Epithelial cell of proximal tubule (primary cell): ENCODE measurements around the gene SEMG1. TPM values are rescaled to one million over a fixed set of nuclear protein-coding genes. Genes with fewer than 3 reads are reported as not detected.
A peak's percentile ranks its signal among the peaks of the same experiment; 100 is the strongest.

ENCODE experiments used
- DNase-seq: peaks from one replicate; pipeline ENCODE4 v3.0.0-alpha.2; 2011; ENCODE audit warnings: low read depth
- H3K4me3 ChIP-seq: 2 replicates; pipeline ENCODE4 v1.5.1; 2011; ENCODE audit warnings: low read depth, mild to moderate bottlenecking, low read length
- total RNA-seq: library from RNA; depleted of rRNA; stranded (reverse); fragments of >200 nt; gene quantifications from 2 replicates; pipeline ENCODE4 v1.2.3, GENCODE V29; 2015
- TF ChIP-seq, protein P1 (sequence below): conservative IDR thresholded peaks from 2 replicates; pipeline ENCODE4 v1.5.1; 2012; ENCODE audit warnings: low read depth, mild to moderate bottlenecking, low read length

SEMG1 gene, protein sequence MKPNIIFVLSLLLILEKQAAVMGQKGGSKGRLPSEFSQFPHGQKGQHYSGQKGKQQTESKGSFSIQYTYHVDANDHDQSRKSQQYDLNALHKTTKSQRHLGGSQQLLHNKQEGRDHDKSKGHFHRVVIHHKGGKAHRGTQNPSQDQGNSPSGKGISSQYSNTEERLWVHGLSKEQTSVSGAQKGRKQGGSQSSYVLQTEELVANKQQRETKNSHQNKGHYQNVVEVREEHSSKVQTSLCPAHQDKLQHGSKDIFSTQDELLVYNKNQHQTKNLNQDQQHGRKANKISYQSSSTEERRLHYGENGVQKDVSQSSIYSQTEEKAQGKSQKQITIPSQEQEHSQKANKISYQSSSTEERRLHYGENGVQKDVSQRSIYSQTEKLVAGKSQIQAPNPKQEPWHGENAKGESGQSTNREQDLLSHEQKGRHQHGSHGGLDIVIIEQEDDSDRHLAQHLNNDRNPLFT
- total RNA-seq, result not detected in 2 replicates

DNA sequence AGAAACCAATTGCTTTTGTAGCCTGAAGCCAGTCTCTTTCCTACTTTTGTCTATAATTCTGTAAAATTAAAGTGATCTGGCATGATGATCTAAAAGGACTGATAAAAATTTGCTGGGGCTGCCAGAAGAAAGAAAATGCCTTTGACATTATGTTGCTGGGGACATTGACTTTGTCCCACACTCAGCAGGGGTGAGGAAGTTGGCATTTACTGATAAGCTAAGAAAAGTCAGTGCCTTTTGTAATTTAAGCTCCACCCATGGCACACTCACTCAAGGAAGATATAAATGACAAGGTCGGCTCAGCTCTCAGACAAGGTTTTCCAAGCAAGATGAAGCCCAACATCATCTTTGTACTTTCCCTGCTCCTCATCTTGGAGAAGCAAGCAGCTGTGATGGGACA, at the start of gene SEMG1:
SEMG1 (plus strand) TSS at position 309 of the 400 bp plus-strand sequence; CDS start at position 330, 21 bp downstream.
- TF ChIP-seq, protein P1, sequence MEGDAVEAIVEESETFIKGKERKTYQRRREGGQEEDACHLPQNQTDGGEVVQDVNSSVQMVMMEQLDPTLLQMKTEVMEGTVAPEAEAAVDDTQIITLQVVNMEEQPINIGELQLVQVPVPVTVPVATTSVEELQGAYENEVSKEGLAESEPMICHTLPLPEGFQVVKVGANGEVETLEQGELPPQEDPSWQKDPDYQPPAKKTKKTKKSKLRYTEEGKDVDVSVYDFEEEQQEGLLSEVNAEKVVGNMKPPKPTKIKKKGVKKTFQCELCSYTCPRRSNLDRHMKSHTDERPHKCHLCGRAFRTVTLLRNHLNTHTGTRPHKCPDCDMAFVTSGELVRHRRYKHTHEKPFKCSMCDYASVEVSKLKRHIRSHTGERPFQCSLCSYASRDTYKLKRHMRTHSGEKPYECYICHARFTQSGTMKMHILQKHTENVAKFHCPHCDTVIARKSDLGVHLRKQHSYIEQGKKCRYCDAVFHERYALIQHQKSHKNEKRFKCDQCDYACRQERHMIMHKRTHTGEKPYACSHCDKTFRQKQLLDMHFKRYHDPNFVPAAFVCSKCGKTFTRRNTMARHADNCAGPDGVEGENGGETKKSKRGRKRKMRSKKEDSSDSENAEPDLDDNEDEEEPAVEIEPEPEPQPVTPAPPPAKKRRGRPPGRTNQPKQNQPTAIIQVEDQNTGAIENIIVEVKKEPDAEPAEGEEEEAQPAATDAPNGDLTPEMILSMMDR, result no peak
- DNase-seq, result no peak
- no peak within 1 kb of the TSS for H3K4me3 ChIP-seq

DNA sequence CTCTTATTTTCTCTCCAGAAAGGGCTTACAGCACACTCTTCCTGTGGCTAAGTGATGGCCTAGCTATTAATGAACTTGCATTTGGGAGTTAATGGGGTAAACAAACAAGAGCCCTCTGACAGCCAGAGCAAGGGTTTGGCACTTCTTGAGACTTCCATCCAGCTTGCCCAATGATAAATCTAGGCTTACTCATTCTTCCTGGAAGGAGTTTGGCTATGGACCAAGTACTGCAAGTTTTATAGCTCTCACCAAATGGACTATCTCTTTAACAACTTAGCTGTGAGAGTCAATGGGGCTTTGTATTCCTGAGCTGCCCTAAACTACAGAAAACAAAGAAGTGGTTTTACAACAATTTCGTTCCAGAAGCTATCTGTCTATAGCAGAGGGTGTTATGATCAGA, 48.9 kb upstream of the SEMG1 start:
- TF ChIP-seq, protein P1, result no peak
- peak; percentile 63 for DNase-seq
- no peak overlapping the region for H3K4me3 ChIP-seq

DNA sequence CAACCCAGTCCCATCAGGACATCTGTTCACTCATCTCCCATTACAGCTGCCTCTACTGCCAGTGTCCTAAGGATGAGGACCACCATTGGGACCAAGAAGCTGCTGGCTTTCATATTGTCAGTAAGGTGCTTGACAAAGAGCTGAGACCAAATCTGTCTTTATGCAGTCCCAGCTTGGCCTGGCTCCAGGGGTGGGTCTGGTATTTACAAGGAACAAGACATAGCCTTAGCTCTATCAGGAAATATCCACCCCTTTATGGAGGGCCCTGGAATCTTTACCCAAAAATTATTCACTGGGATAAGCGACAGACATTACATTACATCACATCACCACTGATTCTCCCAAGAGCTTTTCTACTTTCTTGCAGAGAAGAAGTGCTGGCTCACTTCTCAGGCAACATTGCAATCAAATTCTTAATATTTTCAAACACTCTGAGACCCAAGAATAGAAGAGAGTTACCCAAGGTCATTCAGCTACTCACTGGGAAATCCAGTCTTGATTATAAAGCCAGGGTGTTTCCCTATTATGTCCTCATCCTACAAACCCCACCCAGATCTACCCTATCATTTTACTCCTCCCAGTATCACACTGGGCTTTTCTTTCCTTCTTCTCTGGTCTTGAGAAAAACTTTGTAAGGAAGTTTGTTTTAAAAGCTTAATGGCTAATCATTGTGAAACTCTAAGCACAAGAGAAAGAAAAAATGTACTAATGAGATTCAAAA, 43.6 kb upstream of the SEMG1 start:
- TF ChIP-seq, protein P1, result no peak
- H3K4me3 ChIP-seq, result no peak overlapping the region
- no peak for DNase-seq

DNA sequence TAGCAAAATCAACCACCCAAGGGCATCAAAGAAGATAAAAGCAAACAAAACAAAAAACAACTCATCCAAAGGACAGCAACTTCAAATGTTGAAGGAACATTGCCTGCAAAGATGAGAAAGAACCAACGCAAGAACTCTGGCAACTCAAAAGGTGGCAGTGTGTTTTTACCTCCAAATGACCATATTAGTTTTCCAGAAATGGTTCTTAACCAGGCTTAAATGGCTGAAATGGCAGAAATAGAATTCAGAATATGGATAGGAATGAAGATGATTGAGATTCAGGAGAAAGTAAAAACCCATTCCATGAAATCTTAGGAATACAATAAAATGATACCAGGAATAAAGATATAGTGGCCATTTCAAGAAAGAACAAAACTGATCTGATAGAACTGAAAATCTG, 41.9 kb upstream of the SEMG1 start:
- DNase-seq, result no peak
- H3K4me3 ChIP-seq, result no peak overlapping the region
- TF ChIP-seq, protein P1, result no peak

DNA sequence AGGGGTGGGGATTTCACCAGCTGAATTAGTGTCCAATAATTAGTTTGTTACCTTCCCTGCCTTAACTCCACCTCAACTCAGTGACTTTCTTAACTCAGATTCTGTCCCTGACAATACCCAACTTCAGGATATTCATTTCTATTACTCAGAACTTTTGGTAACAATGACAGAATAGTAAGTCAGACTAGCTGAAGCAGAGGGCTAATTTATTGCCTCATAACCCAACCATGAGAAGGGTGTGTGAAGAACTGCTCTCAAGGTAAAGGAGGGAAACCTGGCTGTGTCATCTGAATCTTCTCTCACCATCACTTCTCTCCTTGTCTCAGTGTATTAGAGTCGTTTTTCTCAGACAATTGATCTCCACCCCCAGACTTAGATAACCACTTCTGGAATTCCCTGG, 33.3 kb upstream of the SEMG1 start:
- H3K4me3 ChIP-seq, result no peak overlapping the region
- TF ChIP-seq, protein P1, result no peak
- no peak for DNase-seq

DNA sequence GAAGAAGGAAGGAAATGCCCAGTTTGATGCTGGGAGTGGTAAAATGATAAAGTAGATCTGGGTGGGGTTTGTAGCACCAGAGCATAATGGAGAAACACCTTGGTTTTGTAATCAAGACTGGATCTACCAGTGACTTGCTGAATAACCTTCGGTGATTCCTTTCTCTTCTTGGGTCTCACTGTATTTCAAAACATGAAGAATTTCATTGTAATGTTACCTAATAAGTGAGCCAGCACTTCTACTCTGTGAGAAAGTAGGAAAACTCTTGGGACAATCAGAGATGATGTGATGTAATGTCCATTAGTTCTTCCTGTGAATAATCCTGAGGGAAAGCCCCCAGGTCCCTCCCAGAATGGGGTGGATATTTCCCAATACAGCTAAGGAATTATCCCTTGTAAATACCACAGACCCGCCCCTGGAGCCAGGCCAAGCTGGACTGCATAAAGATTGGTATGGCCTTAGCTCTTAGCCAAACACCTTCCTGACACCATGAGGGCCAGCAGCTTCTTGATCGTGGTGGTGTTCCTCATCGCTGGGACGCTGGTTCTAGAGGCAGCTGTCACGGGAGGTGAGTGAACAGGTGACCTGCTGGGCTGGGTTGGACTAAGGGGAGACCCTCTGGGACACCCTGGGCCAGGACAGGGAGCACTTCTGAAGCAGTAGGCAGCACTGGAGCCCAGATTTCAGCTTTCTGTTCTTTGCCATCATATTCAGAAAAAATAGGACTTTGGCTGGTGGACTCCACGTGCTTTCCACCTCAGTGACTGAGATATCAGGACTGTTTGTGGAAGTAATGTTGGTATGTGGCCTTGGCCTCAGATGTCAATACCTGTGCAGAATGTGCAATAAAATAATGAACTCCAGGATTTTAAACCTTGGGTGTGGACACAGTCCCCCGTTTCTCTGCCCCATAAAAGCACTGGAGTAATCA, 32.1 kb upstream of the SEMG1 start, which contains the start of gene PI3:
PI3 (plus strand) TSS at position 469 of the 931 bp plus-strand sequence; CDS start at position 490, 21 bp downstream.
- peak; percentile 91 for DNase-seq
- H3K4me3 ChIP-seq, result no peak within 1 kb of the TSS
- TF ChIP-seq, protein P1, result no peak
